NCI-H2107 (cell line): Measurements from ENCODE around the gene BLID.

Experiments
- DNase-seq: peaks from one replicate; lab custom pipeline; 2025; lab: John Stamatoyannopoulos, UW

BLID gene

GRCh38 chr11:122139595-122139866 is 23.5 kb upstream of the BLID start:
- DNase-seq = no peak

- no peak for DNase-seq
These were observed 23.0 kb upstream of the BLID start for GRCh38 chr11:122138744-122139594.

- no peak for DNase-seq
These were observed 21.2 kb upstream of the BLID start for GRCh38 chr11:122137078-122137793.

GRCh38 chr11:122131126-122131525 is 15.1 kb upstream of the BLID start:
- no peak for DNase-seq

- no peak for DNase-seq
These were observed 12.1 kb upstream of the BLID start for GRCh38 chr11:122128146-122128545.

GRCh38 chr11:122127020-122127419 is 11.0 kb upstream of the BLID start:
- no peak for DNase-seq

- no peak for DNase-seq
These were observed 10.1 kb upstream of the BLID start for GRCh38 chr11:122126024-122126688.

- DNase-seq = no peak
These were observed 7.4 kb upstream of the BLID start for GRCh38 chr11:122123263-122123929.

GRCh38 chr11:122122179-122122578 is 6.2 kb upstream of the BLID start:
- DNase-seq = no peak

- no peak for DNase-seq
These were observed 4.1 kb upstream of the BLID start for GRCh38 chr11:122120096-122120495.

GRCh38 chr11:122116591-122116990 is 576 bp upstream of the BLID start:
- no peak for DNase-seq

GRCh38 chr11:122114976-122115375 is 1.0 kb downstream of the BLID start:
- DNase-seq = no peak

- no peak for DNase-seq
These were observed 1.9 kb downstream of the BLID start for GRCh38 chr11:122113836-122114825.

GRCh38 chr11:122112470-122113365 is 3.3 kb downstream of the BLID start:
- DNase-seq = no peak

- DNase-seq = no peak
These were observed 6.1 kb downstream of the BLID start for GRCh38 chr11:122109932-122110331.

- DNase-seq = no peak
These were observed 7.2 kb downstream of the BLID start for GRCh38 chr11:122108828-122109227.

GRCh38 chr11:122108192-122108799 is 7.7 kb downstream of the BLID start:
- DNase-seq = no peak

GRCh38 chr11:122107566-122107965 is 8.4 kb downstream of the BLID start:
- no peak for DNase-seq

GRCh38 chr11:122107045-122107444 is 9.0 kb downstream of the BLID start:
- no peak for DNase-seq
